Activated CD4-positive, alpha-beta T cell treated with anti-CD3 and anti-CD28 coated beads, Interleukin-2, amount 10 ng/mL, durations not matched to agents 24 days and 14 days (primary cell): ENCODE measurements around the gene KLHDC8A. TPM values are rescaled to one million over a fixed set of nuclear protein-coding genes. Genes with fewer than 3 reads are reported as not detected.
A peak's percentile ranks its signal among the peaks of the same experiment; 100 is the strongest.

Source experiments
- DNase-seq: peaks from one replicate; pipeline ENCODE4 v3.0.0; 2022
- H3K27ac Mint-ChIP-seq: one replicate; pipeline ENCODE4 v1.8.0; 2022; ENCODE audit warnings: mild to moderate bottlenecking, mixed read lengths
- H3K27me3 Mint-ChIP-seq: one replicate; pipeline ENCODE4 v1.8.0; 2022; ENCODE audit warnings: mixed read lengths
- H3K36me3 Mint-ChIP-seq: one replicate; pipeline ENCODE4 v1.8.0; 2022; ENCODE audit warnings: low read depth, mild to moderate bottlenecking, mixed read lengths
- H3K4me1 Mint-ChIP-seq: one replicate; pipeline ENCODE4 v1.8.0; 2021; ENCODE audit warnings: mixed read lengths
- H3K4me3 Mint-ChIP-seq: one replicate; pipeline ENCODE4 v1.8.0; 2022; ENCODE audit warnings: mild to moderate bottlenecking, moderate library complexity, mixed read lengths
- H3K9me3 Mint-ChIP-seq: one replicate; pipeline ENCODE4 v1.8.0; 2021; ENCODE audit warnings: mixed read lengths
- intact Hi-C: fragments of 100-400 bp; cut with micrococcal nuclease; formaldehyde crosslinking; loops from one replicate; pipeline ENCODE4 v1.15.1; 2023
- total RNA-seq: library from RNA; stranded (reverse); gene quantifications from 2 replicates; pipeline ENCODE4 v1.2.3, GENCODE V29; 2022

Gene KLHDC8A
- total RNA-seq, 1 donor from 2014 or later: 0.44 TPM

DNA sequence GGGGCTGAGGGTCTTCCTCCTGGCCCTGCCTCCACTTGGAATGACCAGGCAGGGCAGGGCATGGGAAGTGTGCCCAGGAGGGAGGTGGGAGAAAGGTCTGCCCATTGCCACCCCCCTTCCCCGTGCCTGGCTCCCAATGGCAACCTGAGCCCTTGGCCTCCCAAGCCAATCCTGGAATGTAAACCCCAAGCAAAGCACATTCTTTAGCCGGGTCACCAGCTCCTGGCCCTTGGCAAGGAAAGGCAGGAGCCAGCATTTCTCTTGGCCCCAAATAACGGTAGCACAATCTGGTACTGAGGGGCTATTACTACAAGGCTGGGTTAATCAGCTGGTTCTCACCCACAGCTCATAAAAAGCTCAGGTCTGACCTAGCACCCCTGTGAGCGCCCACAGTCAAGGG, 28.2 kb downstream of the KLHDC8A start:
- intact Hi-C loops: no loop called here
- H3K4me1 Mint-ChIP-seq: peaks cover 12% of the 10 kb centered on the region
- H3K27ac Mint-ChIP-seq: no peak overlapping the region
- H3K9me3 Mint-ChIP-seq: no peaks in the 10 kb centered on the region
- no peak overlapping the region for H3K4me3 Mint-ChIP-seq
- H3K36me3 Mint-ChIP-seq: no peaks in the 10 kb centered on the region
- H3K27me3 Mint-ChIP-seq: peaks cover 43% of the 10 kb centered on the region
- DNase-seq: no peak

DNA sequence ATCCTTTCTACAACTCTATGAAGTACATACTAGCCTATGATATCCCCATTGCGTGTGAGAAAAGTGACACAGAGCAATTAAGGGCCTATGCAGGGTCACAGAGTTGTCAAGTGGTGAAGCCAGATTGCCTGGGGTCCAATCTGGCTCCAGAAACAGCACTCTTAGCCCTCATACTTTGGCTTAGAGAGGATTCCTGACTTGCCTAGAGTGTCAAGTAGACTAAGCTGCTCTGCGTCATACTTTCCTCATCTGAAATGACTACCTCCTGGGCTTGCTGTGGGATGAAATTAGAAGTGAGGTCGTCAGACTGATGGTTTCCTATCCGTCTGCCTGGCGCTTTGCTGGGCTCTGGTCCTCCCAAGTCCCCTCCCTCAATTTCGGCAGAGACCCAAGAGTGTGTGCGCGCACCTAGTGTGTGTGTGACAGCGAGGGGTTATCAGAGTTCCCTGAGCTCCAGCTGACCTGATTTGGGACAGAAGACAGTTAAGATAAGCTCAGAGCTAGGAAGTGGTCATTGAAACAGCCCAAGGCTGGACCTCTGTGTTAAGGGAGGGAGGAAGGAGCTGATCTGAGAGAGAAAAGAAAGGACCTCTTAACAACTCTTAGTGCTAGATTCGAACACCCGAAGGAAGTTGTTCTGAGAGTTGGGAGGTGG, 29.8 kb downstream of the KLHDC8A start:
- H3K4me1 Mint-ChIP-seq: peaks cover 13% of the 10 kb centered on the region
- no peak overlapping the region for H3K27ac Mint-ChIP-seq
- no peak overlapping the region for H3K4me3 Mint-ChIP-seq
- no peak for DNase-seq
- intact Hi-C loops: no loop called here
- H3K36me3 Mint-ChIP-seq: no peaks in the 10 kb centered on the region
- peaks cover 35% of the 10 kb centered on the region for H3K27me3 Mint-ChIP-seq
- no peaks in the 10 kb centered on the region for H3K9me3 Mint-ChIP-seq

GRCh38 chr1:205325334-205325884, 31.3 kb downstream of the KLHDC8A start:
- H3K36me3 Mint-ChIP-seq: peaks cover 1% of the 10 kb centered on the region
- peaks cover 27% of the 10 kb centered on the region for H3K27me3 Mint-ChIP-seq
- H3K4me3 Mint-ChIP-seq: no peak overlapping the region
- peak; percentile 89 for DNase-seq
- H3K9me3 Mint-ChIP-seq: no peaks in the 10 kb centered on the region
- H3K27ac Mint-ChIP-seq: no peak overlapping the region
- H3K4me1 Mint-ChIP-seq: peaks cover 24% of the 10 kb centered on the region
- intact Hi-C loops: loop anchor here (1.0 kb wide), 1 partner anchor 52 kb away; no protein-coding TSS in a partner anchor

DNA sequence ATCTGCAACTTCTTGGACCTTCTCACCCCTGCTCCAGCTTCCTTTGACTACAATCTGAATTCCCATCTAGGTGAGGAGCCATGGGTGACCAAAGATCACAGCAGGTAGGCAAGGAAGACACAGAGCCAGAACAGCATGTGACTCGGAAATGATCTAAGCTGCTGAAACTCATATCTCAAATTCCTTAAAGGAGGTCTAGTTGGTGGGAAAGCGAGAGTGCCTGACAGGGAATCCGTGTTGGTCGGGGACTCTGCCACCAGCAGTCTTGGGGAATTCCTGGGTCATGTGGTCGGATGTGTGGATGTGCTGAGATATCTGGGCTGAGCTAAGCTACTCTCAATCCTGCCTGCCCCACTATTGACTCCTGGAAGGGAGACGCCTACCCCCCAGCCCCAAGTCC, 31.9 kb downstream of the KLHDC8A start:
- DNase-seq: no peak
- Mint-ChIP-seq H3K9me3 (no peaks in the 10 kb centered on the region), H3K36me3 (peaks cover 2% of the 10 kb centered on the region), H3K27me3 (peaks cover 27% of the 10 kb centered on the region), H3K27ac (no peak overlapping the region), H3K4me1 (peaks cover 28% of the 10 kb centered on the region), H3K4me3 (no peak overlapping the region)
- intact Hi-C loops: loop anchor here (1.0 kb wide), 1 partner anchor 51 kb away; no protein-coding TSS in a partner anchor

DNA sequence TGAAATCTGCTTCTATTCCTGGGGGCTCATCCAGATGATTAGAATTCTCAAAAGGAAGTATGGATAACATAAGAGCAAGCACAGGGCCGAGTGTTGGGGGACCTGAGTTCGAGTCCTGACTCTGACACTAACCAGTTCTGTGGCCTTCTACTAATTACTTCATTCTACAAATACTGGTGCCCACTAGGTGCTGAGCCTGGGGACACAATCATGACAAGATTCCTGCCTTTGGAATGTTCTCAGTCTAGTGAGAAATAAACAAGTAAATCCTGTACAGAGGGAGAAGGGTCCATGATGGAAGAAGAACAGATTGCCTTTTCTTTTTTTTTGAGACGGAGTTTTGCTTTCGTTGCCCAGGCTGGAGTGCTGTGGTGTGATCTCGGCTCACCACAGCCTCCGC, 32.9 kb downstream of the KLHDC8A start:
- DNase-seq: no peak
- H3K4me3 Mint-ChIP-seq: no peak overlapping the region
- peaks cover 2% of the 10 kb centered on the region for H3K36me3 Mint-ChIP-seq
- peaks cover 36% of the 10 kb centered on the region for H3K4me1 Mint-ChIP-seq
- intact Hi-C loops: no loop called here
- H3K9me3 Mint-ChIP-seq: no peaks in the 10 kb centered on the region
- peaks cover 20% of the 10 kb centered on the region for H3K27me3 Mint-ChIP-seq
- no peak overlapping the region for H3K27ac Mint-ChIP-seq

- Mint-ChIP-seq H3K27me3 (peaks cover 12% of the 10 kb centered on the region), H3K4me1 (peaks cover 52% of the 10 kb centered on the region), H3K4me3 (peak overlapping the region; percentile 88), H3K36me3 (peaks cover 2% of the 10 kb centered on the region), H3K27ac (no peak overlapping the region), H3K9me3 (no peaks in the 10 kb centered on the region)
- no peak for DNase-seq
- intact Hi-C loops: loop anchor here (1.0 kb wide), 3 partner anchors 9 to 38 kb away; no protein-coding TSS in a partner anchor
Observed at GRCh38 chr1:205321959-205322283, 34.8 kb downstream of the KLHDC8A start.

GRCh38 chr1:205321162-205321958, 35.4 kb downstream of the KLHDC8A start, which contains the start of gene NUAK2:
Gene NUAK2 (minus strand): TSS chr1:205321745. CDS start chr1:205321628, 117 bp downstream.
- intact Hi-C loops: loop anchor here (1.0 kb wide), 3 partner anchors 8 to 37 kb away; no protein-coding TSS in a partner anchor
- peak; percentile 95 for DNase-seq
- peaks cover 2% of the 10 kb centered on the region for H3K36me3 Mint-ChIP-seq
- peak within 1 kb of the TSS; percentile 88 for H3K4me3 Mint-ChIP-seq
- H3K27me3 Mint-ChIP-seq: peaks cover 6% of the 10 kb centered on the region
- H3K27ac Mint-ChIP-seq: peak within 1 kb of the TSS; percentile 86
- no peaks in the 10 kb centered on the region for H3K9me3 Mint-ChIP-seq
- H3K4me1 Mint-ChIP-seq: peaks cover 57% of the 10 kb centered on the region

- DNase-seq: peak; percentile 78
- Mint-ChIP-seq H3K9me3 (no peaks in the 10 kb centered on the region), H3K36me3 (peaks cover 2% of the 10 kb centered on the region), H3K4me1 (peaks cover 65% of the 10 kb centered on the region), H3K27me3 (no peaks in the 10 kb centered on the region), H3K27ac (peak overlapping the region; percentile 76), H3K4me3 (peak overlapping the region; percentile 88)
- intact Hi-C loops: no loop called here
Observed at GRCh38 chr1:205319081-205320018, 37.4 kb downstream of the KLHDC8A start.

DNA sequence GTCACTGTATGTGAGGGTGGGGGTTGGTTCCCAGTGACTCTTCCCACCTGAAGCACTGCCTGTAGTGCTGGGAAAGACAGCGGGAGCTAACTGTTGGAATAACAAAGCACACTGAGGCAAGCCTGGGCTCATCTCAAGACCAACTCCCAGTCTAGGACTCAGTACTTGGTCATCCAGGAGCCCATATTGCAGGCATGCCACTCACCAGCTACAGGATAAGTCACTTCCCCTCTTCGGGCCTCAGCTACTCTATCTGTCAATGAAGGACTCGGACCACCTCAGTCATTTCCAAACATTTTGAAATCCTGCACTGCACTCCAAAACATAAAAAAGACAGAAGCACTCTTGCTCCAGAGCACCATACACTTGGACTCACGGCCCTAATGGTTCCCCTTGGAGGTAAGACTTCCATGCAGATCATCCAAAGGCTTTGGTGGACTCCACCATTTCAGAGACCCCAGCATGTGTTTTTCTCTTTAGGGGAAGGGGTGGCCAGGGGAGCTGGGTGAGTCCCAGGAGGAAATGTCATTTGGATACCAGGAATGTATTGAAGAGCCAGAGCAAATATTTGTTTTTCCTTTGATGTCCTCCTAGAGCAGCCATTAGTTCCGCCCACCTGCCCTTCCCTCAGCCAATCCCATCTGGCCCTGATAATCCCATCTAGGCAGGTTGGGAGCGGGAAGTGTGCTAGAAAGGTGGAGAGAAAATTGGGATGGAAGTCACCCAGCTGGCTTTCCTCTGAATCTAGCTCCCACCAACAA, 38.3 kb downstream of the KLHDC8A start:
- Mint-ChIP-seq H3K36me3 (peaks cover 4% of the 10 kb centered on the region), H3K27ac (no peak overlapping the region), H3K4me1 (peaks cover 70% of the 10 kb centered on the region), H3K4me3 (peak overlapping the region; percentile 63), H3K9me3 (no peaks in the 10 kb centered on the region), H3K27me3 (no peaks in the 10 kb centered on the region)
- DNase-seq: no peak
- intact Hi-C loops: no loop called here

DNA sequence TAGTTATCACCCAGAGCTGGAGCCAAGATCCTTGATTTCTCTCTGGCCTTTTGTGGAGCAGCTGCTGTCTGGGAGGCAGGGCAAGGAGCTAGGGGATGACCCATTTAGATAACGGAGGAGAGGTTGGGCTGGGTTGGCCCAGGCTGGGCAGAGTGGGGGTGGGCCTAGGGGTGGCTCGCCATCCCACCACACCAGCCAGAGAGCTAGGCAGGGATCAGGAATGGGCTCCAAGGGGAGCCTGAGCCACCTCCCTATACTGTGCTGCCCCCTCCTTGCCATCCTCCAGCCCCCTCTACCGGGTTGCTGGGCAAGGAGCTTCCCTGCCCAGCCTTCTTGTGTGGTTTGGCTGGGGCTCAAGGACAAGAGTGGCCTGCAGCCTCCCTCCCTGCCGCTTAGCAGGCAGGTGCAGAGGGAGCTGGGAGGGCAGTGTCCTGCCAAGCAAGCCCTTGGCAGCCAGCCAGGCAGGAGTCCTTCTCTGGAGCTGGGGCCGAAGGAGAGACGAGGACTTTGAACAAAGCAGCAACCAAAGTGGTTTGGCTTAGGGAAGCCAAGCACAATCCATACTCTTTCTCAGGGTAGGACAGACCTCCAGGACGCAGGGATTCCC, 39.3 kb downstream of the KLHDC8A start:
- intact Hi-C loops: no loop called here
- Mint-ChIP-seq H3K27ac (no peak overlapping the region), H3K27me3 (no peaks in the 10 kb centered on the region), H3K4me1 (peaks cover 80% of the 10 kb centered on the region), H3K36me3 (peaks cover 6% of the 10 kb centered on the region), H3K4me3 (peak overlapping the region; percentile 62), H3K9me3 (no peaks in the 10 kb centered on the region)
- no peak for DNase-seq

- H3K27me3 Mint-ChIP-seq: no peaks in the 10 kb centered on the region
Observed at GRCh38 chr1:205316161-205316566, 40.6 kb downstream of the KLHDC8A start.

GRCh38 chr1:205315008-205315618, 41.6 kb downstream of the KLHDC8A start:
- Mint-ChIP-seq H3K27ac (peak overlapping the region; percentile 89), H3K4me1 (peaks cover 76% of the 10 kb centered on the region), H3K27me3 (no peaks in the 10 kb centered on the region), H3K4me3 (peak overlapping the region; percentile 85), H3K36me3 (peaks cover 26% of the 10 kb centered on the region), H3K9me3 (no peaks in the 10 kb centered on the region)
- DNase-seq: no peak
- intact Hi-C loops: no loop called here

More at GRCh38 chr1:205316161-205316566, 40.6 kb downstream of the KLHDC8A start:
- peak; percentile 76 for DNase-seq
- Mint-ChIP-seq H3K36me3 (peaks cover 17% of the 10 kb centered on the region), H3K4me1 (peaks cover 79% of the 10 kb centered on the region), H3K27ac (peak overlapping the region; percentile 59), H3K4me3 (peak overlapping the region; percentile 62), H3K9me3 (no peaks in the 10 kb centered on the region)
- intact Hi-C loops: no loop called here
